A549 (cell line): ENCODE measurements around the gene STYXL1.

Experiments used
- CEBPB ChIP-seq, 2 experiments: fragments of >200 bp in 1 of 2; sonication (Bioruptor Twin) in 1 of 2; formaldehyde crosslinking in 1 of 2; IDR thresholded peaks; 2 replicates each; pipeline ENCODE4 v1.6.1; 2012 to 2016
- CTCF ChIP-seq: fragments of >200 bp; sonication (Bioruptor Twin); formaldehyde crosslinking; IDR thresholded peaks from 3 replicates; pipeline ENCODE4 v1.5.1; 2016
- JUN ChIP-seq, 2 experiments: fragments of >200 bp; sonication (Bioruptor Twin); formaldehyde crosslinking; IDR thresholded peaks; 2 replicates in 1 of 2; 3 replicates in 1 of 2; pipeline ENCODE4 v1.6.1; 2016 to 2017
- POLR2A ChIP-seq: IDR thresholded peaks from 2 replicates; pipeline ENCODE4 v1.6.1; 2012; ENCODE audit warnings: mild to moderate bottlenecking, low read length
- RARB ChIP-seq: fragments of 250-450 bp; sonication (Bioruptor Pico); IDR thresholded peaks from 2 replicates; pipeline ENCODE4 v1.8.0; 2021; ENCODE audit warnings: mild to moderate bottlenecking, moderate library complexity
- RCOR1 ChIP-seq: fragments of 150-350 bp; IDR thresholded peaks from 2 replicates; pipeline ENCODE4 v1.6.1; 2014; ENCODE audit warnings: antibody characterized with exemption, low read length, low read depth

GRCh38 chr7:76064208-76064970, 16.6 kb upstream of the STYXL1 start:
- no peak for TF ChIP-seq CTCF
- TF ChIP-seq RARB (CRISPR knock-in tag), result no peak
- no peak for TF ChIP-seq RCOR1
- no peak for TF ChIP-seq CEBPB (IDR thresholded peaks at IDR 0.05)
- no peak for TF ChIP-seq JUN (IDR thresholded peaks at IDR 0.05)
- TF ChIP-seq POLR2A, result no peak
